HFFc6 (cell line): Measurements from ENCODE around the gene RTL10. TPM values are rescaled to one million over a fixed set of nuclear protein-coding genes. Genes with fewer than 3 reads are reported as not detected.

Experiments used
- DNase-seq: peaks from one replicate; pipeline ENCODE4 v3.0.0-alpha.2; 2018
- H3K27ac Mint-ChIP-seq: 2 replicates; pipeline ENCODE4 v1.8.0; 2020; ENCODE audit warnings: mild to moderate bottlenecking, mixed read lengths
- H3K27me3 Mint-ChIP-seq: 2 replicates; pipeline ENCODE4 v1.8.0; 2021; ENCODE audit warnings: mild to moderate bottlenecking, moderate library complexity, mixed read lengths; ENCODE audit not compliant: insufficient read depth
- H3K36me3 Mint-ChIP-seq: 2 replicates; pipeline ENCODE4 v1.8.0; 2021; ENCODE audit warnings: low read depth, mixed read lengths
- H3K4me1 Mint-ChIP-seq: 2 replicates; pipeline ENCODE4 v1.8.0; 2020; ENCODE audit warnings: low read depth, mixed read lengths
- H3K4me3 Mint-ChIP-seq: 2 replicates; pipeline ENCODE4 v1.8.0; 2020; ENCODE audit warnings: mild to moderate bottlenecking, moderate library complexity, mixed read lengths
- H3K9me3 Mint-ChIP-seq: 2 replicates; pipeline ENCODE4 v1.8.0; 2020; ENCODE audit warnings: mild to moderate bottlenecking, mixed read lengths
- total RNA-seq, 6 experiments: library from RNA; stranded (reverse); fragmentation: NEBNext Ultra II Directional; extraction: Animal tissue kit (Norgen Biotek cat#: 25700); gene quantifications; 2 replicates in 1 of 6; 3 replicates in 5 of 6; pipeline ENCODE4 v1.2.3, GENCODE V29; 2021
- TF ChIP-seq, protein P1 (sequence below): fragments of 200-600 bp; sonication (generic); IDR thresholded peaks from 2 replicates; pipeline ENCODE4 v1.5.0; 2021; ENCODE audit warnings: antibody characterized with exemption, mild to moderate bottlenecking

Gene RTL10
- total RNA-seq, 6 experiments from 2014 or later: 17.4 to 22.7 (median 19.2) TPM

DNA sequence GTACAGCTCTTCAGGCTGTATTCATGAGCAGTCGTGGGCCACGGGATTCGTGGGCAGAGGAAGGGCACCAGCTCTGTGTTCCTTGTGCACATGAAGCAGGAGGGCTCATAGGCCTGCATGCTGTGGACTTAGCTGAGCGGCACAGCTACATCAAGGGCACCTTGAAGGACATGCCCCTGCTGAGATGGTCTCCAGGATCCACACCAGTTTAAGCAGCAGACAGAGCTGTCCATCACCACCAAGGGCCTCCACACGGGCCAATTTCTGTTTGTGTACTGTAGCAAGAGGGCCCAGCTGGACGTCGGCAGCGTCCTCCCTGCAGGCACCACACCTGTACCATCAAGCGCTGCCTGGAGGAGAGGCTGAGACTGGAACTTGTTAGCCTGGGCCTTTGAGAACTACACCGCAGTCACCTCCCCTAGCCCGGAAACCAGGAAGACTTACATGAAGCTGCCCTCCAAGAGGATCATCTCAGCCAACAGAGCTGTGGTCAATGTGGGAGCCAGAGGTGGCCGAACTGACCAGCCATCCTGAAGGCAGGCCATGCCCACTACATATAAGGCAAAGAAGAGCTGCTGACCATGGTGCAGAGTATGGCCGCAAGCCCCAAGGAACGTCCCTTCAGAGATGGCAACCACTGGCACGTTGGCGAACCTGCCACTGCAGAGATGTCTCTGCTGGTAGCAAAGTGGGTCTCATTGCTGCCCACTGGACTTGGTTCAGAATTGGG, 32.7 kb upstream of the RTL10 start:
- no peaks in the 10 kb centered on the region; the same call in none of the 2 replicates for H3K27me3 Mint-ChIP-seq
- H3K27ac Mint-ChIP-seq: peak overlapping the region; percentile 76

DNA sequence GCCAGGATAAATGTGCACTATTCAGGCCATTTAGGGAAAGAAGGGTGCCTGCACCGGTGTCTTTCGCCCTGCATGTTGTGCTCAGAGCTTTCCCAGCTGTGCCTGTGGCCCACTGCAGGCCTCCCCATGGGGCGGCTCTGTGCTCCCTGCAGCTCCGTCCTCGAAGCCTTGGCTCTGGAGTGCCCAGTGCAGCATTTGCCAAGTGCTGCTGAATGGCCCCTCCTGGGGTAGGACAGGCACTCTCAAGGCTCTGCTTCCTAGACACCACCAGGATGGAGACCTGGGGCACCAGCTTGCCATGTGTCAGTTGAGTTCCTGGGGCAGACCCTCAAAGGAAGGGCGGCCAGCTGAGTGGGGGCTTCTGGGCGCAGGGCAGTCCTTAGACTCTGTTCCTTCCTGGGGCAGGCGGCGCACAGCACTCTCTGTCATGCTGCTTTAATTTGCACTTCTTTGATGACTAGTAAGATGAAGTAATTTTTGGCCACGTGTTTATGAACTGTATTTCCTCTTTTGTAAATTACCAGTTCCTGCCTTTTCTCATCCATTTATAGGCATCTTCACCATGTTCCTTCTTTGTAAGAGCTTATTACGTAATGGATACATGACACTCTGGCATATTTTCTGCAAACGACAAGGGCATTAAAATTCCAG, 32.1 kb upstream of the RTL10 start:
- H3K4me3 Mint-ChIP-seq: no peak overlapping the region; the same call in 1 of the 2 replicates
- DNase-seq: peak; percentile 63

More for the DNA sequence above, 32.7 kb upstream of the RTL10 start:
- no peaks in the 10 kb centered on the region for H3K9me3 Mint-ChIP-seq
- no peak for DNase-seq
- peaks cover 13% of the 10 kb centered on the region; the same call in 1 of the 2 replicates for H3K36me3 Mint-ChIP-seq
- TF ChIP-seq, protein P1, sequence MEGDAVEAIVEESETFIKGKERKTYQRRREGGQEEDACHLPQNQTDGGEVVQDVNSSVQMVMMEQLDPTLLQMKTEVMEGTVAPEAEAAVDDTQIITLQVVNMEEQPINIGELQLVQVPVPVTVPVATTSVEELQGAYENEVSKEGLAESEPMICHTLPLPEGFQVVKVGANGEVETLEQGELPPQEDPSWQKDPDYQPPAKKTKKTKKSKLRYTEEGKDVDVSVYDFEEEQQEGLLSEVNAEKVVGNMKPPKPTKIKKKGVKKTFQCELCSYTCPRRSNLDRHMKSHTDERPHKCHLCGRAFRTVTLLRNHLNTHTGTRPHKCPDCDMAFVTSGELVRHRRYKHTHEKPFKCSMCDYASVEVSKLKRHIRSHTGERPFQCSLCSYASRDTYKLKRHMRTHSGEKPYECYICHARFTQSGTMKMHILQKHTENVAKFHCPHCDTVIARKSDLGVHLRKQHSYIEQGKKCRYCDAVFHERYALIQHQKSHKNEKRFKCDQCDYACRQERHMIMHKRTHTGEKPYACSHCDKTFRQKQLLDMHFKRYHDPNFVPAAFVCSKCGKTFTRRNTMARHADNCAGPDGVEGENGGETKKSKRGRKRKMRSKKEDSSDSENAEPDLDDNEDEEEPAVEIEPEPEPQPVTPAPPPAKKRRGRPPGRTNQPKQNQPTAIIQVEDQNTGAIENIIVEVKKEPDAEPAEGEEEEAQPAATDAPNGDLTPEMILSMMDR: no peak
- H3K4me1 Mint-ChIP-seq: peaks cover 51% of the 10 kb centered on the region
- no peak overlapping the region for H3K4me3 Mint-ChIP-seq

DNA sequence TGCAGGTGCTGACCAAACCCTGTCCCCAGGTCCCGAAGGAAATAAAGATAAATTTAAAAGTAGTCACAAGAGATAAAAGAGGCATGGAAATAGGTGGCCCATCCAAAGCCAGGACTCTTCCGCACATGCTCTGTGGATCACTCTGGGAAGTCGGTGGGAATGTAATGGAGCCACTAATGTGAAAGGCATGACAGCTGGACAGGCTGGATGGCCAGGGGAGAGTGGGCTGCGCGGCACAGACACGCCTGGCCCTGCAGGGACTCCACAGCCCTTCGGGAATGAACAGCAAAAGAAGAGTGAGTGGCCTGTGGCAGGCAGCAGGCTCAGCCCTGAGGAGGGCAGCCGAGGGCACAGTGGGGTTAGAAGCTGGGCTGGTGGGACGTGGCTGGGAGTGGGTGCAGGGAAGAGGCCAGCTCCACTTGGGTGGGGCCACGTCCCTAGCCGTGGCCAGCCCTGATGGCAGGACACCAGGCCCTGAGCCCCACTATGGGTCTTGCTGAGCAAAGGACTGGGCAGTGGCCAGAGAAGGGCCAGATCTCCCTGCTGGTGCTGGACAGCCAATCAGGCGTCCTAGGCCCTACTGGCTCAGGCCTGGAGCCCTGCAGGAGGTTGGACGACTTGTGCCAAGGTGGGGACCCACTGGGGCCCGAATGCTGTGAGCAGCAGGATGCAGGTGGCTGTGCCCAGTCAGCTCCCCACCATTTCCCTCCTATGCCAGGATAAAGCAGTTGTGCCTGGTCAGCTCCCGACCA, 31.3 kb upstream of the RTL10 start:
- H3K9me3 Mint-ChIP-seq: no peaks in the 10 kb centered on the region
- TF ChIP-seq, protein P1: no peak
- peak overlapping the region; percentile 76 for H3K27ac Mint-ChIP-seq
- peaks cover 51% of the 10 kb centered on the region for H3K4me1 Mint-ChIP-seq
- DNase-seq: no peak
- H3K4me3 Mint-ChIP-seq: no peak overlapping the region
- peaks cover 15% of the 10 kb centered on the region for H3K36me3 Mint-ChIP-seq
- peaks cover under 1% of the 10 kb centered on the region for H3K27me3 Mint-ChIP-seq

More for the DNA sequence above, 32.1 kb upstream of the RTL10 start:
- H3K27ac Mint-ChIP-seq: peak overlapping the region; percentile 76
- peaks cover 51% of the 10 kb centered on the region for H3K4me1 Mint-ChIP-seq
- TF ChIP-seq, protein P1: no peak
- no peaks in the 10 kb centered on the region; the same call in none of the 2 replicates for H3K27me3 Mint-ChIP-seq
- H3K36me3 Mint-ChIP-seq: peaks cover 13% of the 10 kb centered on the region; the same call in 1 of the 2 replicates
- no peaks in the 10 kb centered on the region for H3K9me3 Mint-ChIP-seq

DNA sequence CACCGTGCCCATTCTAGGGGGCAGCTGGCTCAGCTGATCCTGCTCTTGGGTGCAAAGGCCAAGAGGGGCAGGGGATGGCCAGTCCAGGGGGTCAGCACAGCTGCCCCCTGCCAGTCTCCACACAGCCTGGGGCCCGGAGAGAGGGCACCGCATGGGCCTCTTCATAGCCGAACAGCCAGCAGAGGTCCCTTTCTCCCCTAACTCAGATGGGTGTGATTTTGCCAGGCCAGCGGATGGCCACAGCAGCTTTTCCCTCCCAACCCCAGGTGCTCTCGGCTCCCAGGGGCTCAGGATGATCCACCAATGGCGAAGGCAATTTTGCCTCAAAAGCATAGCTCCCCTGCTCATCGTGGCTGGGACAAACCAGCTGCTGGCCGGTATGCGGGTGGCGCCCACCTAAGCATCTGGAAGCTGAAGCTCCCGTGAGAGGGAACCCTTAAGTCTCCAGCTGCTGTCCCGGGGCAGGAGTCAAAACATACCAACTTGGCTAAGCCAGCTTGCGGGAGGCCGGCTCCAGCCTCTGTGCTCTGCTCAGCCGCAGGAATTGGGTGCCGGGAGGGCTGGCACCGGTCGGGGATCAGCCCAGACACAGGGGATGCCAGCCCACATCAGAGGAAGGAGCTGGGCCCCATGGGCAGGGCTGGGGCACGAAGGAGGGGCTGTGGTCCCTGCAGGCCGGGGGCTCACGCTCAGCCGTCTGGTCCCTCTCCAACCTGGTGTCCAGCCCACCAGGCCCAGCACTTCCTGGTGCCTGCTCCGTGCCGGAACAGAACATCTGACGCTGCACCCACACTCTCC, 30.5 kb upstream of the RTL10 start:
- H3K4me3 Mint-ChIP-seq: no peak overlapping the region
- peaks cover 2% of the 10 kb centered on the region for H3K27me3 Mint-ChIP-seq
- no peak for DNase-seq
- peaks cover 23% of the 10 kb centered on the region for H3K36me3 Mint-ChIP-seq
- H3K4me1 Mint-ChIP-seq: peaks cover 52% of the 10 kb centered on the region
- peak overlapping the region; percentile 51 for H3K27ac Mint-ChIP-seq
- no peaks in the 10 kb centered on the region; the same call in 1 of the 2 replicates for H3K9me3 Mint-ChIP-seq
- TF ChIP-seq, protein P1: no peak
